Testis (tissue), 3 donors: Measurements from ENCODE around the gene MPRIP. TPM values are rescaled to one million over a fixed set of nuclear protein-coding genes. Genes with fewer than 3 reads are reported as not detected.
A peak's percentile ranks its signal among the peaks of the same experiment; 100 is the strongest.

Experiments
- DNase-seq: peaks from one replicate; pipeline ENCODE4 v3.0.0-alpha.2; 2019
- H3K27ac ChIP-seq, 2 donors: fragments of 200-600 bp; sonication (generic); one replicate each; pipeline ENCODE4 v1.5.1; 2019
- H3K27me3 ChIP-seq: fragments of 200-600 bp; sonication (generic); one replicate; pipeline ENCODE4 v1.5.1; 2019
- H3K36me3 ChIP-seq: fragments of 200-600 bp; sonication (generic); one replicate; pipeline ENCODE4 v1.5.1; 2017; ENCODE audit warnings: low read depth; ENCODE audit errors: missing control alignments
- H3K4me1 ChIP-seq: fragments of 200-600 bp; sonication (generic); one replicate; pipeline ENCODE4 v1.5.1; 2019
- H3K4me3 ChIP-seq, 2 donors: fragments of 200-600 bp; sonication (generic); one replicate each; pipeline ENCODE4 v1.5.1; 2017 to 2019
- H3K9me3 ChIP-seq: fragments of 200-600 bp; sonication (generic); one replicate; pipeline ENCODE4 v1.5.1; 2017
- POLR2A ChIP-seq: fragments of 450-650 bp; IDR thresholded peaks from one replicate; pipeline ENCODE4 v1.6.1; 2017; ENCODE audit warnings: antibody characterized with exemption, mild to moderate bottlenecking, moderate library complexity
- WGBS, 2 donors: methylation state at CpG; one replicate each; pipeline ENCODE4 v1.1.5; 2018; 5-methylcytosine and 5-hydroxymethylcytosine counted together
- intact Hi-C: fragments of 100-400 bp; cut with DNase I; formaldehyde crosslinking; loops from one replicate; pipeline ENCODE4 v1.15.1; 2023; ENCODE audit warnings: low total_unique reads
- polyA plus RNA-seq: library from polyadenylated mRNA; stranded (reverse); fragments of 350-450 nt; fragmentation: Illumina TruSeq; extraction: RNeasy Lipid Tissue Mini Kit (QIAGEN cat#74804); gene quantifications from one replicate; pipeline ENCODE4 v1.2.3, GENCODE V29; 2014; ENCODE audit warnings: low read depth, low replicate concordance; ENCODE audit not compliant: insufficient read depth
- total RNA-seq, 2 donors: library from RNA; depleted of rRNA; stranded (reverse); fragments of >200 nt; gene quantifications; one replicate each; pipeline ENCODE4 v1.2.3, GENCODE V29; 2016
- TF ChIP-seq, protein P1 (sequence below), 3 experiments: fragments of 450-650 bp in 2 of 3; fragments of 200-600 bp in 1 of 3; sonication (generic) in 1 of 3; IDR thresholded peaks; one replicate each; pipeline ENCODE4 v1.5.1; 2016 to 2019; ENCODE audit warnings: antibody characterized with exemption in 3 of 3, mild to moderate bottlenecking in 2 of 3, moderate library complexity in 1 of 3

The MPRIP gene
- total and polyA plus RNA-seq, 3 donors from 2014 or later, result 191 to 337 (median 304) TPM

DNA sequence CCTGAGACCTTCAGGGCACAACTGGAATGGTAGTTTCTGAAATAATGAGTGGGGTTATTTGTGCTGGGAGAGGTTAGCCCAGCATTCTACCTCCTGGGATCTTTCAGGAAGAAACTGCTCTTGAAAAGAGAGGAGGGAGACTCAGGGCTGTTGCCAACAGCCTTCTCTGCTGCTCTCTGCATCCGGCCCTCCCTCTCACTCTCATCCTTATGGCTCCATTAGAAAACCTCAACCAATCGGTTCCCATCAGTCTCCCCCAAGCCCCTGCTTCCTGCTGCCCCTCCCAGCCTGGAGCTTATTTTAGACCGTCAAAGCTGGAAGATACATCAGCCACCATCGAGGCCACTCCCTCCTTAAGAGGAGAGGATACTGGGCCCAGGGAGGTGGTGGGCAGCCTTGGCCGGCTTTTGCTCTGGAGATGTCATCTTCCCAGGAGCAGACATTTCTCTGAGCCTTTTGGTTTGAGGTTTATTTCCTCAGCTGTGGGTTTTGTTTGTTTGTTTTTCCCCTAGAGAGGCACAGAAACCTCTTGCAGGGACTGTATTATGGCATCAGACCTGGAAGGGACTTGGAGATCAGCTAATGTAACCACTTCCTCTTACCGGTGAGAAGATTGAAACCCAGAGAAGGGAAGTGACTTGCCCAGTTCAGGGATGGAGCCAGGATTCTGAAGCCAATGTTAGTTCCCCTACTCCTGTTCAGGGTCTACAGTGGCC lies 2.7 kb downstream of the MPRIP start:
- 4 to 10% methylated on average over 6 of the region's 6 CpGs for WGBS, 2 donors
- no peaks in the 10 kb centered on the region for H3K27me3 ChIP-seq
- H3K9me3 ChIP-seq, result no peaks in the 10 kb centered on the region
- no peaks in the 10 kb centered on the region for H3K36me3 ChIP-seq
- peak overlapping the region in 1 of 2 donors; percentile 85 for H3K27ac ChIP-seq
- no peak overlapping the region for H3K4me3 ChIP-seq
- H3K4me1 ChIP-seq, result peaks cover 29% of the 10 kb centered on the region
- intact Hi-C loops, result no loop called here
- TF ChIP-seq, protein P1, sequence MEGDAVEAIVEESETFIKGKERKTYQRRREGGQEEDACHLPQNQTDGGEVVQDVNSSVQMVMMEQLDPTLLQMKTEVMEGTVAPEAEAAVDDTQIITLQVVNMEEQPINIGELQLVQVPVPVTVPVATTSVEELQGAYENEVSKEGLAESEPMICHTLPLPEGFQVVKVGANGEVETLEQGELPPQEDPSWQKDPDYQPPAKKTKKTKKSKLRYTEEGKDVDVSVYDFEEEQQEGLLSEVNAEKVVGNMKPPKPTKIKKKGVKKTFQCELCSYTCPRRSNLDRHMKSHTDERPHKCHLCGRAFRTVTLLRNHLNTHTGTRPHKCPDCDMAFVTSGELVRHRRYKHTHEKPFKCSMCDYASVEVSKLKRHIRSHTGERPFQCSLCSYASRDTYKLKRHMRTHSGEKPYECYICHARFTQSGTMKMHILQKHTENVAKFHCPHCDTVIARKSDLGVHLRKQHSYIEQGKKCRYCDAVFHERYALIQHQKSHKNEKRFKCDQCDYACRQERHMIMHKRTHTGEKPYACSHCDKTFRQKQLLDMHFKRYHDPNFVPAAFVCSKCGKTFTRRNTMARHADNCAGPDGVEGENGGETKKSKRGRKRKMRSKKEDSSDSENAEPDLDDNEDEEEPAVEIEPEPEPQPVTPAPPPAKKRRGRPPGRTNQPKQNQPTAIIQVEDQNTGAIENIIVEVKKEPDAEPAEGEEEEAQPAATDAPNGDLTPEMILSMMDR (IDR thresholded peaks at IDR 0.05), result no peak
- peak; percentile 70 for DNase-seq

DNA sequence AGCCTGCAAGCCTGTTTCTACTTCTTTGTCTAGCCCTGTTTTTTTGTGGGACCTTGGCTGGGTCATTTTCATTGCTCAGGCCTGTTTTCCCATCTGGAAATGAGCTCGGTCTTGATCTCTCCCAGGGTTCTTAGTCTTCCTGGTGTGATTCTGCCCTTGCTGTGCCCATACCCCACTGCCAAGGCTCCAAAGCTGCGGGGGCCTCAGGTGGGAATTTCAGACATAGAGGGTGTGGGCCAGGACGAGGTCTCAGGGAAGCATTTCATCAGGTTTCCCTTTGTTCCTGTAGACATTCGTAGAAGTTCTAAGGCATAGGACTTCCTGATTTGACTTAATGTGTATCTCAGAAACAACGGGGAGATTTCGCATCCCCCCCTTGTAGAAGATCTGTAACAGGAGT lies 5.8 kb downstream of the MPRIP start:
- Histone ChIP-seq H3K4me1 (peaks cover 39% of the 10 kb centered on the region), H3K27me3 (no peaks in the 10 kb centered on the region), H3K36me3 (no peaks in the 10 kb centered on the region), H3K4me3 (no peak overlapping the region), H3K9me3 (no peaks in the 10 kb centered on the region), H3K27ac (no peak overlapping the region)
- TF ChIP-seq, protein P1 (IDR thresholded peaks at IDR 0.05), result no peak
- no peak for TF ChIP-seq POLR2A
- intact Hi-C loops, result no loop called here
- WGBS, 2 donors, result 81 to 87% methylated on average over 6 of the region's 6 CpGs
- no peak for DNase-seq

DNA sequence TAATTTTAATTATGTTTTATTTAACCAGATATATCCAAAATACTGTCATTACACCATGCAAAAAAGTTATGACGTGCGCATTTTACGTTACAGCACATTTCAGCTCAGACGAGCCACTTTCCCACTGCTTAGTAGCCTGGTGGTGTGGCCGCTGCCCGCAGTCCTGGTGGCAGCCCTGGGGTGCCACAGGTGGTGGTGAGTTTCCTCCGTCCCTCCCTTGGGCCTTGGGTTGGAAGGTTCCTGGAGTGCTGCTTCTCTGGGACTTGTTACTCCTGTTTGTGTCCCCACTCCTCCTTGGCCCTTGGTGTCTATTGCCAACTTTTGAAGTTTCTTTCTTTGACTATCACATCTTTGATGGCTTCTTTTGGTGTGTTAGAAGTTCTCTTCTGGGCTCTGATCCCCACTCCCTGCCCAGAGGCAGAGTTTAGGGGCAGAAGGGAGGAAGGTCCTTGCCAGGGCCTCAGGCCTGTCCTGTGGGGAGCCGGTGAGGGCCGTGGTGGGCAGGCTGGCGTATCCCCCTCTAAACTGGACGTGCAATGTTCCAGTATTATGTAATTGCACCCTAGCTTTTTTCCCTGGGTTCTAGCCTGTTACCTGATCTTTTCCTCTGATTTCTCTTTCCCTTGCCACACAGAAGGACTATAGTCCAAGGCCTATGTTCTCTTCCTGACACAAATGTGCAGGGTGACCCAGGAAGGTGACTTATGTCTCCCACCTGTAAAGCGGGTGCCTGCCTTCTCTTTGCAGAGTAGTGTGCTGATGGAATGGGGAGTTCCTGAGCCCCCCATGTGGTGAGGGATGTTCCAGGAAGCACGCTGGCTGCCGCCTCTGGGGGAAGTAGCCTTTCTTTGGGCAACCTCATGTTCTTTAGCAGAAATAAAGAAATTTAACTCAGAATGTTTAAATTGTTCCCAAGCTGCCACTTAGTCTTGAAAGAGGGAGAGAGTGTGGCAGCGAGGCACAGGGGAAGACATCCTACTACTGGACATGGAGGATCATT lies 8.4 kb downstream of the MPRIP start:
- DNase-seq, result no peak

DNA sequence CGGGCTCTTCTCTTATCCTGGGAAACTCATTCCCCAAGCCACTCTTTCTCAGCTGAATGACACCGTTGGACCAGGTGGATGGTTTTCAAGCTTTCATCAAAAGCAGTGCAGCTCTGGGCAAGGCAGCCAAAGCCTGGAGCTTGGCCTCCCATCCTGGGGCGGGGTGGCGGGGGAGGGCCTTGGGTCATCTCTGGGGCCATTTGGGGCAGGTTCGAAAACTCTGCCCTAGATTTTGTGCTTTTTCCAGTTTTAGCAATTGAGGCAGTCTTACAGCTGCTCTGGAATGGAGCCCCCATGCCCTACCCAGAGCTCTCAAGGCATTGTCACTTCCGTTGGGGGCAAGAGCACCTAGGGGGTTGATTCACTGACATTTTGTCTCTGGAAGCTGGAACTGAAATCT lies 9.1 kb downstream of the MPRIP start:
- peaks cover 32% of the 10 kb centered on the region for H3K4me1 ChIP-seq
- H3K4me3 ChIP-seq, result no peak overlapping the region
- TF ChIP-seq, protein P1 (IDR thresholded peaks at IDR 0.05), result no peak
- TF ChIP-seq POLR2A, result no peak
- intact Hi-C loops, result no loop called here
- peak overlapping the region in 1 of 2 donors; percentile 50 for H3K27ac ChIP-seq
- 80 to 88% methylated on average over 6 of the region's 6 CpGs for whole genome bisulfite sequencing, 2 donors
- H3K27me3 ChIP-seq, result no peaks in the 10 kb centered on the region
- no peaks in the 10 kb centered on the region for H3K9me3 ChIP-seq
- no peak for DNase-seq
- H3K36me3 ChIP-seq, result no peaks in the 10 kb centered on the region

More for the DNA sequence above, 8.4 kb downstream of the MPRIP start:
- WGBS, 2 donors, result 93% methylated on average over 14 to 15 of the region's 15 CpGs
- Histone ChIP-seq H3K4me3 (no peak overlapping the region), H3K9me3 (no peaks in the 10 kb centered on the region), H3K36me3 (no peaks in the 10 kb centered on the region), H3K4me1 (peaks cover 27% of the 10 kb centered on the region), H3K27ac (no peak overlapping the region), H3K27me3 (no peaks in the 10 kb centered on the region)
- TF ChIP-seq POLR2A, result no peak
- TF ChIP-seq, protein P1 (IDR thresholded peaks at IDR 0.05), result no peak
- intact Hi-C loops, result no loop called here
